Stimulated activated CD8-positive, alpha-beta memory T cell treated with anti-CD3 and anti-CD28 coated beads, Interleukin-4, amount 100 ng/mL, for 1 hour (primary cell): ENCODE results near the gene PHC1.
A peak's percentile ranks its signal among the peaks of the same experiment; 100 is the strongest.
"Not testable (repeated sequence)": the region's sequence is repeated elsewhere in the genome, so short reads cannot be mapped to it uniquely, and the experiment has no call there.

Source experiments
- DNase-seq, 2 donors: peaks; one replicate each; pipeline ENCODE4 v3.0.0-alpha.2; 2020; ENCODE audit warnings: low read depth in 2 of 2, low spot score in 1 of 2

Gene PHC1

DNA sequence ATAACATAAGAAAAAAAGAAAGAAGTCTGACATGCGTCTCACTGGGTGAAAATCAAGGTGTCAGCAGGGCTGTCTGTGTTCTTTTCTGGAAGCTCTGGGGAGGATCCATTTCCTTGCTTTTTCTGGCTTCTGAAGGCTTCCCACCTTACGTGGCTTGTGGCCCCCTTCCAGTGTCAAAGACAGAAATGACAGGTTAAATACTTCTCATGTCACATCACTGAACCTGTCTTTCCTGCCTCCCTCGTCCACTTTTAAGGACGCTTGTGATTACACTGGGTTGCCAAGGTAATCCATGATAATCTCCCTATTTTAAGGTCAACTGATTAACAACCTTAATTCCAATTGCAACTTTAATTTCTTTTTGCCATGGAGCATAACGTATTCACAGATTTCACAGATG lies 4.6 kb upstream of the PHC1 start:
- no peak for DNase-seq

DNA sequence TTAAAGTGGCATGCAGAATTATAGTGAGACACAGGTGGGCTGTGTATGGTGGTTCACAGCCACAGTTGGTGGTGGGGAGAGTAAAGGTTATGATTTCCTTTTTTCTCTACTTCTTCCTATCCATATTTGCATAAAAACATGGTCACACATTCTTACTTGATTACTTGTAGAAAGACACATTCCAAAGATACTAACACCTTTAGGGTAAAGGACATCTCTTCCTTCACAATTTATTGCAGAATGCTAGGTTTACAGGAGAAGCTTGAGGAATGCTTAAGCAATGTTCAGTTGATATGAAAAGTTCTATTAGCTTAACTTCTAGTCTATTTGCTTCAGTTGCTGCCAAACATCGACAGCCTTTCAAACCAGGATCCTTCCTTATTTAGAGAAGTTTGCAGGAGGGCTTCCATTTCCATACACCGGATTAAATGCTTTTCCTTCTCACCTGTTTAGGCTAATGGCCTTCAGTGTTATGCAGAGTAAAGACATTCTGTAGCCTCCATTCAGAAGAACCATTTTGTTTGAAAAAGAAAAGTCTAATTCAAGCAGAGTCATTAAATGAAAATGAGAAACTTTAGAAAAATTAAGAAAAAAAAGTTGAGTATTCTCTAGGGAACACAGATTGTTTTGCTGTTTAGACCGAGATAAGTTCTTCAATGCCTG lies 2.6 kb upstream of the PHC1 start:
- no peak for DNase-seq

DNA sequence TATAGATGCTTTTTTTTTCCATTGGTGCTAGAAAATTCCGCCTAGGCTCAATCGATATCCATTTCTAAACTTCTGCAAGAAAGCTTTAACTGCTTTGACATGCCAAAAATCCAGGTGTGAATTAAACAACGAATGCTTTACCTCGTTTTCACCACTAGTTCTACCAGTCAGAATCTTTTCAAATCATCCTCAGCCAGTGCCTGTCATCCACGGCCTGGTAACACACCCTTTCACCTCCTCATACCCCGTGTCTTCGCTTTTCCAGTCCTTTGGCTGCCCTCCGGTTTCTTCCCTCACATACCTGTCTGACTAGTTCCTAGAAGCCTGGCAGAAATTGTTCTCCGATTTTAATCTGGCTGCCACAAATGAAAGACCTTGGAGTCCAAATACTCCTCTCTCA lies 1.4 kb upstream of the PHC1 start:
- no peak for DNase-seq

DNA sequence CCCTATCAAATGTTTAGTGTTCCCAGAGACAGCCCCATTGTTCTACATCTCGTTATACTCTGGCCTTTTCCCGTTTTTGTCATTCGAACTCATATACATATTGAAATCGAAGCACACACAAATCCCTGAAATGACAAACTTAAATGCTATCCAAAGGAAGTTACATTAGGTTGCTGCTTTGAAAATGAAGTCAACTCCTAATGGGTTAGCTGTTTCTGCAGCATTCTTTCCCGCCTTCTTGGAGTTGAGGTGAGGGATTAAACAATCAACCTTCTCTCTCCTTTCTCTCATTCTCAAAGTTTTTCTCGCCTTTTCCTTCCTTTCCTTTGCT lies 642 bp upstream of the PHC1 start:
- DNase-seq, result no peak

- DNase-seq, result peak; percentile 15 to 41
Measured at GRCh38 chr12:8914716-8915526, 612 bp downstream of the PHC1 start.

DNA sequence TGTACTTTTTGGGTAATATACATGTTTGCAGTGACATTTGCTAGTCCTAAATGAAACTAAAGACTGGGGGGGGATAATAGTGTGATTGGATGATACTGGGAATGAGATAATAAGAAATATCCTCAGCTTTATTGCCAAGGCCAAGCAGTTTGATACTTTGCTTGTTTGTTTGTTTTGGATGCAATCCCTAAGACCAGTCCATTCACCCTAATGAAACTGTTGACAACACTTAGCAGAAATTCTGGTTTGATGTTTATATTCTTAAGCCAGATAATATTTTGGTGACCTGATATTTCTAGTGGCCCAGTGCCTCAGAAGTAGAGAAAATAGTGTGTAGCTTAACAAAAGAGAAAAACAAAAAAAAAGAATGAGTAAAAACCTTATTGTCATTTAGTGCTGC lies 1.8 kb downstream of the PHC1 start:
- no peak for DNase-seq

DNA sequence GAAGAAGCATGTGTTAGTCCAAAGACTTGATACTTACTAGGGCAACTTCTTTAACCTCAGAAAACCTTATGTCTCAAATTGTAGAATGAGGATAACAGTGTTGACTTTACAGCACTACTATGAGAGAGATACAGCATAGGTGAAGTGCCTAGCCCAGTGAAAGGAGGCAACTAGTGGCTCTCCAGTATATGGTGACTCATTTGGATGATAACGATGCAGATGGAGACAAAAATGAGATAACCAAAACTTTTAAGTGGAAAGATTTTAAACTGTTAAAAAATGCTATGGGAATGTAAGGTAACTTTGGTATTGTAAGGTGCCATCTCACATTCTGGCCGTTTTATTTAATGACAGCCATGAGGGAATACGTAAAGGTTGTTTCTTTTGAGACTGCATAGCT lies 2.7 kb downstream of the PHC1 start:
- no peak for DNase-seq

DNA sequence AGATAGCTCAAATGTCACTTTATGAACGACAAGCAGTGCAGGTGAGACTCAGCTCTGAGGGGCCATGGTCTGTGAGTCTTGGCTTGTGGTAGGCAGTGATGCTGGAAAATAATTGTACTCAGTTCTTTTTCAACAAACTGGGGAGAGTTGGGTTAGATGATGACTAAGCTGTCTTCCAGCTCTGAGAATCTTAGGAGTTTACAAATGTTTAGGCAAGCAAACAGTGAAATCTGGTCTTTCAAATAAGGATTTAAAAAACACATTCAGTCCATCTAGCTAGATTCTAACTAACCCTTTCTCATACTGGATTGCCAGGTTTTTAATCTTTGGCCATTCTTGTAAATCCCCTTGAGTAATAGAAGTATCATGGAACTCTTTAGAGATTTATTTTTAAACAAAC lies 3.4 kb downstream of the PHC1 start:
- no peak for DNase-seq

- not testable (repeated sequence) for DNase-seq
Measured at GRCh38 chr12:8919643-8920042, 5.3 kb downstream of the PHC1 start.

- no peak for DNase-seq
Measured at GRCh38 chr12:8922544-8922943, 8.2 kb downstream of the PHC1 start.

DNA sequence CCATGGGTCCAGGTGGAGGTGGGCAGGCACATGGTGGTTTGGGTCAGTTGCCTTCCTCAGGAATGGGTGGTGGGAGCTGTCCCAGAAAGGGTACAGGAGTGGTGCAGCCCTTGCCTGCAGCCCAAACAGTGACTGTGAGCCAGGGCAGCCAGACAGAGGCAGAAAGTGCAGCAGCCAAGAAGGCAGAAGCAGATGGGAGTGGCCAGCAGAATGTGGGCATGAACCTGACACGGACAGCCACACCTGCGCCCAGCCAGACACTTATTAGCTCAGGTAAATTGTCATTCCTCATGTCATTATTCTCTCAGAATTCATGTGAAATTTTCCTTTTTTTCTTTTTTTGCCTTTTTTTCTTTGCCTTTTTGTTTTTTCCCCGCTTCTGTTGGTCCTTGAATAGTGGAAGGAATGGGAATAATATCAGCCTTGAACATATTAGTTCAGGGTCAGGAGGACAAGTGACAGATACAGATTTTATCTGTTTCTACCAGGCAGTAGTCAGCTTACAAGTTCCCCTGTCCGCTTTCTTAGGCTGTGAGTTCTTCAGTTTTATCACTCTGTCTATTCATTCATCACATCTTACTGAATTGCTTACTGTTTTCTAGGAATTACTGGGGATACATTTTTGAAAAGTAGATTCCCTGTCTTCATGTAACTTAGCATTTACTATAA lies 16.5 kb downstream of the PHC1 start:
- not testable (repeated sequence) for DNase-seq

- not testable (repeated sequence) for DNase-seq
Measured at GRCh38 chr12:8932464-8932863, 18.2 kb downstream of the PHC1 start.

- not testable (repeated sequence) for DNase-seq
Measured at GRCh38 chr12:8934080-8934479, 19.8 kb downstream of the PHC1 start.

- DNase-seq, result no peak
Measured at GRCh38 chr12:8936735-8937134, 22.4 kb downstream of the PHC1 start.

DNA sequence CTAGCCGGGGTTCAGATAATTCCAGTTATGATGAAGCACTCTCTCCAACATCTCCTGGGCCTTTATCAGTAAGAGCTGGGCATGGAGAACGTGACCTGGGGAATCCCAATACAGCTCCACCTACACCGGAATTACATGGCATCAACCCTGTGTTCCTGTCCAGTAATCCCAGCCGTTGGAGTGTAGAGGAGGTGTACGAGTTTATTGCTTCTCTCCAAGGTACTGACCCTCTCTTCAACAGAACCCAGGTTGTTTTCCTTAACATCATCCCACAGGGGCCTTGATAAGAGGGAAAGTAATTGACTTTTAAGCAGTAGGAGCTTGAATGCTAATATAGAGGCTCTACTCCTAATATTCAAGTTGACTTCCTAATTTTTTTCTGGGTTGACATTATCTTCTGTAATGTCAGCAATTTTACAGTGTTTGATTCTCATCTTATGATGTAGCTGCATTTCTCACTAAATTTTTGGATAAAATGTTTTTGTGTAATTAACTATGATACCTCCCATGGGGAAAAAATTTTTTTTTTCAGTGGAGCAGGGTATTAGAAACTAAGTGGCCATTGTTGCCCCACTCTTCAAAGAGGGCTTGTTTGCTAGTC lies 23.6 kb downstream of the PHC1 start:
- not testable (repeated sequence) for DNase-seq

DNA sequence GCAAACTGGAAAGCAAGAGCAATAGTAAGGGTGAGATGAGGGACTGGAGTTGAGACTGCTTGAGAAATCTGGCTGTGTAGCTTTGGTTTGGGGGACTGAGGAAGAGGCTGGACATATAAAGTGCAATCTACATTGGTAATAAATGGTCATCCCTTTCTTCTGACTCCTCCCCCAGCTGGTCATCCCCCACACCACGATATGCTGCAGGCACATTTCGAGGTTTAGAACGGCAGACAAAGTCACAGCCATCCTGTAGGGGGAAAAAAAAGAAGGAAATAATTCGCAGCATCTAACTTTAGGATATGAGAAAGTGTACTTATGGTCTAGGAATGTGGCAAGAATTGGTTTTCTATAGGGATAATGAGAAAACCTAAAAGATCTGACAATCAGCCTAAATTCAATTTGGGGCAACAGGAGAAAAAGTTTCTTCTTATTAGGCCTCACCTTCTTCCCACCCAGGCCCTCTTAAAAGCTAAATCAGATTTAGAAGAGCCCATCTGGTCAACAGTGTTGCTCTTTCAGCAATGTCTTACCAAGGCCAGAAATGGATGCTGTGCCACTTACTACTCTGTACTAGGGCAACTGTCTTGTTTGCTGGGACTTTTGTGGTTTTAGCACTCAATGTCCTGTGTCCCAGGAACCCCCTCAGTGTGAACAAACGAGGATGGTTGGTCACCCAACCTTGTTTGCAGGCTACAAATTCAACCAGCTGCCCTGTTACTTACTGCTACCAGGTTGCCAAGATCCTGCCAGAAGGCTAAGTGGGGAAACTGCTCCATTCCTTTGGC lies 27.6 kb downstream of the PHC1 start:
- DNase-seq, result no peak

DNA sequence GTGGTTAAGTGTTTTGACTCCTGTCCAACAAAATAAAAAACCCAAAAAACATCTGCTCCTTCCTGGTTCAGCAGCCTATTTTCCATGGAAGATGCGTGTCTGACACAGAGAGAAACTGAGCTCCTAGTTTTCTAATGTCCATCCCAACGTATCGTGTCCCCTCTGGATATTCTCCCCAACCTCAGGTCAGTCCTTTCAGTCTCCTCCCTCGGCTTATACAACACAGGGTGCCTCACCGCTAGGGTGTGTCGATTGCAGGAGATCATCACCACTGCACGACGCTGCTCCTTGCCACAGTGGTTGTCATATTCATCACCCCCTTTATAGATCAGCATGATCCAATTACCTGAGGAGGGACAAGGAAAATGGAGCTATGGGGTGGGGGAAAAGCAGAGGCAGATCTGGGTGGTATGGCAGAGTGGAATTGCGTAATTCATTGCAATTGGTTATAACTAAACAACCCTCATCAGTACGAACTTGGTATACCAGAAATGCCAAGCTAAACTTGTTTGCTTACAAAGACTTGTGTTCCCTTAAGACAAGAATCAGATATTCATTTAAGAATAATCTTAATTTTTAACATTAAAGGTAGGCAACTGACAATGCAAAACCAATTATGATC lies 29.4 kb downstream of the PHC1 start:
- no peak for DNase-seq

GRCh38 chr12:8946733-8947132 lies 32.4 kb downstream of the PHC1 start:
- DNase-seq, result no peak

GRCh38 chr12:8947737-8948136 lies 33.4 kb downstream of the PHC1 start:
- DNase-seq, result no peak

- DNase-seq, result no peak
Measured at GRCh38 chr12:8948701-8949341, 34.5 kb downstream of the PHC1 start.
